Measurements from ENCODE around the gene SFXN5. TPM values are rescaled to one million over a fixed set of nuclear protein-coding genes. Genes with fewer than 3 reads are reported as not detected.

The SFXN5 gene
- total RNA-seq, 1 donor = 17.0 TPM

DNA sequence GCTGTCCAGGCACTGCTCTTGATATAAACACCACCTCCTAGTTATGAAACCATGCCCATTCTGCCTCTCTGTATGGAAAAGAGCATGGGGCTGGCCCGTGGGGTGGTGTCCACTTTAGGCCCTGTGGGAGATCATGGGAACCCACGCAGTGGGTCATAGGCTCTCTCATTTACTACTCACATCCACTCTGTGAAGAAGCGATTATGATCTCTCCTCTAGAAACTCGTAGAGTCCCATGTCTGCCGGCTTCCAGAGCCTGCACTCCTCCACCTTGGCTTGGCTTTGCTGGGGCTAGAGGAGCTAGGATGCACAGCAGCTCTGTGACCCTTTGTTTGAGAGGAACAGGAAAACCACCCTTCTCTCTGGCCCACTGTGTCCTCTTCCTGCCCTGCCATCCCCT lies 138.3 kb downstream of the SFXN5 start:
- no peaks in the 10 kb centered on the region for H3K9me3 ChIP-seq (ENCODE audit: low read depth, low read length)
- no peak overlapping the region for H3K27ac ChIP-seq (ENCODE audit: low read depth, low read length)
- H3K36me3 ChIP-seq (ENCODE audit: insufficient read depth, low read length) = no peaks in the 10 kb centered on the region
- no peaks in the 10 kb centered on the region for H3K79me2 ChIP-seq (ENCODE audit: insufficient read depth, low read length)
- TF ChIP-seq, protein P1, sequence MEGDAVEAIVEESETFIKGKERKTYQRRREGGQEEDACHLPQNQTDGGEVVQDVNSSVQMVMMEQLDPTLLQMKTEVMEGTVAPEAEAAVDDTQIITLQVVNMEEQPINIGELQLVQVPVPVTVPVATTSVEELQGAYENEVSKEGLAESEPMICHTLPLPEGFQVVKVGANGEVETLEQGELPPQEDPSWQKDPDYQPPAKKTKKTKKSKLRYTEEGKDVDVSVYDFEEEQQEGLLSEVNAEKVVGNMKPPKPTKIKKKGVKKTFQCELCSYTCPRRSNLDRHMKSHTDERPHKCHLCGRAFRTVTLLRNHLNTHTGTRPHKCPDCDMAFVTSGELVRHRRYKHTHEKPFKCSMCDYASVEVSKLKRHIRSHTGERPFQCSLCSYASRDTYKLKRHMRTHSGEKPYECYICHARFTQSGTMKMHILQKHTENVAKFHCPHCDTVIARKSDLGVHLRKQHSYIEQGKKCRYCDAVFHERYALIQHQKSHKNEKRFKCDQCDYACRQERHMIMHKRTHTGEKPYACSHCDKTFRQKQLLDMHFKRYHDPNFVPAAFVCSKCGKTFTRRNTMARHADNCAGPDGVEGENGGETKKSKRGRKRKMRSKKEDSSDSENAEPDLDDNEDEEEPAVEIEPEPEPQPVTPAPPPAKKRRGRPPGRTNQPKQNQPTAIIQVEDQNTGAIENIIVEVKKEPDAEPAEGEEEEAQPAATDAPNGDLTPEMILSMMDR (IDR thresholded peaks at IDR 0.05; ENCODE audit: extremely low read depth, low read depth, low read length) = no peak
- peaks cover 18% of the 10 kb centered on the region for H3K4me1 ChIP-seq (ENCODE audit: insufficient read depth, low read length)
- H2AFZ ChIP-seq (ENCODE audit: low read length) = no peak overlapping the region
- peak; percentile 62 for DNase-seq (ENCODE audit: insufficient read length, low spot score, missing footprints)
- H3K4me2 ChIP-seq (ENCODE audit: insufficient read depth, low read length) = no peak overlapping the region
- H3K27me3 ChIP-seq (ENCODE audit: insufficient read depth, low read length) = peaks cover 24% of the 10 kb centered on the region
- no peak overlapping the region for H3K4me3 ChIP-seq (ENCODE audit: insufficient read depth, low read length)
- H4K20me1 ChIP-seq (ENCODE audit: insufficient read depth, low read length) = no peaks in the 10 kb centered on the region

DNA sequence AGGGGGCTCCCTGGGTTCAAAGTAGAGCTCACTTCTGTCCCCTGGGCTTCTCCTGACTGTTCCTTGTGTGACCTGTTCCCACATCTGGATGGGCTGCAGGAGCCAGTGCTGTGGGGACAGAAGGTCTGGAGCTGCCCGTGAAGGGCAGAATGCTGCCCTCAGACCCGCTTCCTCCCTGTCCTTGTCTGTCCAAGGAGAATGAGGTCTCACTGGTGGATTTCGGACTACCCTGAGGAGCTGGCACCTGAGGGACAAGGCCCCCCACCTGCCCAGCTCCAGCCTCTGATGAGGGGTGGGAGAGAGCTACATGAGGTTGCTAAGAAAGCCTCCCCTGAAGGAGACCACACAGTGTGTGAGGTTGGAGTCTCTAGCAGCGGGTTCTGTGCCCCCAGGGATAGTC lies 138.7 kb downstream of the SFXN5 start:
- H3K4me2 ChIP-seq (ENCODE audit: insufficient read depth, low read length) = no peak overlapping the region
- TF ChIP-seq, protein P1 (IDR thresholded peaks at IDR 0.05; ENCODE audit: extremely low read depth, low read depth, low read length) = no peak
- H3K4me1 ChIP-seq (ENCODE audit: insufficient read depth, low read length) = peaks cover 18% of the 10 kb centered on the region
- H3K79me2 ChIP-seq (ENCODE audit: insufficient read depth, low read length) = no peaks in the 10 kb centered on the region
- no peak overlapping the region for H3K4me3 ChIP-seq (ENCODE audit: insufficient read depth, low read length)
- no peaks in the 10 kb centered on the region for H4K20me1 ChIP-seq (ENCODE audit: insufficient read depth, low read length)
- H2AFZ ChIP-seq (ENCODE audit: low read length) = no peak overlapping the region
- DNase-seq (ENCODE audit: insufficient read length, low spot score, missing footprints) = no peak
- no peak overlapping the region for H3K27ac ChIP-seq (ENCODE audit: low read depth, low read length)
- H3K36me3 ChIP-seq (ENCODE audit: insufficient read depth, low read length) = no peaks in the 10 kb centered on the region
- no peaks in the 10 kb centered on the region for H3K9me3 ChIP-seq (ENCODE audit: low read depth, low read length)
- H3K27me3 ChIP-seq (ENCODE audit: insufficient read depth, low read length) = peaks cover 28% of the 10 kb centered on the region

DNA sequence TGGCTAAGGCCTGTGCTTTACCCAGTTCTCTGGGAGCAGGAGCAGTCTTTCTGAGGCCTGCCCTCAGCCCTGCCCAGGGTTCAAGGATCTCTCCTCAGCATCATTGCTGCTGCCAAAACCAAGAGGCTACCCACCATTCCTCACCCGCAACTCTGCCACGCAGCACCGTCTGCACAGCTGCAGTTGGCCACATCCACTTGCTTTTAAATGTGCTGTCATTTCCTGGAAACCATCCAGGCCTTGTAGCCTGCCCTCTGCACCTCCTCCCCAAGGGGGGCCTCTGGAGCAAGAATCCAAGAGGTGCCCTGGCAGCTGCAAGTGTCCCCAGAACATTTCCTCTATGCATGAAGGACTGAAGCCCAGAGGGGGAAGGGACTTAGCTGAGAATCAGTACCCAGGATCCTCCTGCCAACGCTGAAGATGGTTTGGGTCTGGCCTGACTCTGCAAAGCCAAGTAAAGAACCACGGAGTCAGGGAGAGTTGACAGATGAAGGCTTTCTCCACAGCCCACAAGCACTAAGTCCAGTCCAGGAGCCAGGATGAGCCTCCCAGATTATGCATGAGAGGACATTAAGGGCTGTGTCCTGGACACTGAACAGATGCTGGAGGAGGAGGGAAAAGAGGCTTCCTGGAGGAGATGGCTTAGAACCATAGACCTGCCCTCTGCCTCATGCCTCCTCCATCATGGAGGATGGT lies 139.3 kb downstream of the SFXN5 start:
- peaks cover 34% of the 10 kb centered on the region for H3K27me3 ChIP-seq (ENCODE audit: insufficient read depth, low read length)
- peak; percentile 93 for DNase-seq (ENCODE audit: insufficient read length, low spot score, missing footprints)
- peaks cover 18% of the 10 kb centered on the region for H3K4me1 ChIP-seq (ENCODE audit: insufficient read depth, low read length)
- H4K20me1 ChIP-seq (ENCODE audit: insufficient read depth, low read length) = no peaks in the 10 kb centered on the region
- no peak overlapping the region for H3K27ac ChIP-seq (ENCODE audit: low read depth, low read length)
- H3K9me3 ChIP-seq (ENCODE audit: low read depth, low read length) = no peaks in the 10 kb centered on the region
- no peaks in the 10 kb centered on the region for H3K79me2 ChIP-seq (ENCODE audit: insufficient read depth, low read length)
- H3K4me3 ChIP-seq (ENCODE audit: insufficient read depth, low read length) = no peak overlapping the region
- H3K4me2 ChIP-seq (ENCODE audit: insufficient read depth, low read length) = peak overlapping the region; percentile 6
- H3K36me3 ChIP-seq (ENCODE audit: insufficient read depth, low read length) = no peaks in the 10 kb centered on the region
- H2AFZ ChIP-seq (ENCODE audit: low read length) = no peak overlapping the region
- TF ChIP-seq, protein P1 (IDR thresholded peaks at IDR 0.05; ENCODE audit: extremely low read depth, low read depth, low read length) = no peak

DNA sequence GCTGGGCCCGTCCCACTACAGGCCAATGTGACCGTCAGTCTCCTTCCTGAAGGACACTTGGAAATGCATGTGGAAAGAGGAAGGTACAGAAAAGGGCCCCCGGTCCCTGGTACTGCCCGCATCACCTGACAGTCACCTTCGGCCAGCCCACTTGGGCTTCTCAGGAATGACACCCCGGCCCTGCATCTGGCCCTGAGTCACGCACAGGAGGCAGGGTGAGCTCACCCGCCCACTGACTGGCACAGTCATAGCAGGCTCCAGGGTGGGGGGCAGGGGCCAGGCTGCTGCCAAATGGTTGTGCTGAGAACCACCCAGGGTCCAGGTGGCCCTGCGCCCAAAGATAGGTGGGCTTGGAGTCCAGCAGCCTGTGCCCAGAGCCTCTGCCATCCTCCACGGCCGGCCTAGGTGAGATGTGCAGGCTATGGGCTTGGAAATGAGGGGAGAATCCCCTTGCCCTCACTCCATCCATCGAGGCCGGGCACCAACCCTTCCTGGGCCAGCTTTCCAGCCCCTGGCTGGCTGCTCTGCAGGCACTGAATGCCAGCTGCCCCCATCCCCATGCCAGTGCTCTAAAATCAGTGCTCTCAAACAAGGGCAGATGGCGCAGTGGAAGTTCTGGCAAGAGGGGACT lies 140.1 kb downstream of the SFXN5 start:
- Histone ChIP-seq H3K9me3 (ENCODE audit: low read depth, low read length) (no peaks in the 10 kb centered on the region), H2AFZ (ENCODE audit: low read length) (no peak overlapping the region), H3K4me3 (ENCODE audit: insufficient read depth, low read length) (no peak overlapping the region), H3K36me3 (ENCODE audit: insufficient read depth, low read length) (no peaks in the 10 kb centered on the region), H3K4me2 (ENCODE audit: insufficient read depth, low read length) (peak overlapping the region; percentile 6), H3K79me2 (ENCODE audit: insufficient read depth, low read length) (no peaks in the 10 kb centered on the region), H3K27ac (ENCODE audit: low read depth, low read length) (no peak overlapping the region), H3K4me1 (ENCODE audit: insufficient read depth, low read length) (peaks cover 18% of the 10 kb centered on the region), H4K20me1 (ENCODE audit: insufficient read depth, low read length) (no peaks in the 10 kb centered on the region), H3K27me3 (ENCODE audit: insufficient read depth, low read length) (peaks cover 42% of the 10 kb centered on the region)
- TF ChIP-seq, protein P1 (IDR thresholded peaks at IDR 0.05; ENCODE audit: extremely low read depth, low read depth, low read length) = no peak
- DNase-seq (ENCODE audit: insufficient read length, low spot score, missing footprints) = peak; percentile 99
